ENCODE data around the gene ATP8B1. TPM values are rescaled to one million over a fixed set of nuclear protein-coding genes. Genes with fewer than 3 reads are reported as not detected.

ATP8B1 gene
- total and polyA plus RNA-seq, 2 of the 4 experiments (the other 2 are of a cell fraction) = 64.3 to 136 TPM

GRCh38 chr18:57801761-57802212 lies 1.3 kb downstream of the ATP8B1 start:
- Histone ChIP-seq H4K20me1 (ENCODE audit: insufficient read depth, low read length) (peaks cover 45% of the 10 kb centered on the region; the same call in 1 of the 2 replicates), H3K79me1 (ENCODE audit: low read depth in 1 of 2, low read length in 2 of 2) (peaks cover 16 to 52% of the 10 kb centered on the region in 2 experiments), H3K18ac (ENCODE audit: low read depth, low read length) (peak overlapping the region; percentile 59; the same call in 1 of the 2 replicates), H2BK5ac (ENCODE audit: low read depth, low read length, poor library complexity, severe bottlenecking) (peak overlapping the region; percentile 93), H3K9me3 (ENCODE audit: control insufficient read depth, insufficient read depth, low read length) (no peaks in the 10 kb centered on the region), H3K4me1 (ENCODE audit: control insufficient read depth, insufficient read depth, low read length) (peaks cover 13% of the 10 kb centered on the region), H3K4me2 (ENCODE audit: low read depth, low read length) (peak overlapping the region; percentile 86), H3K27me3 (ENCODE audit: control insufficient read depth, insufficient read depth, low read length) (no peaks in the 10 kb centered on the region), H3K9ac (ENCODE audit: low read depth, low read length) (peak overlapping the region; percentile 83), H2AK9ac (replicated peaks; ENCODE audit: low read depth, low read length, poor library complexity) (peak overlapping the region; percentile 97), H2AK5ac (ENCODE audit: low read depth, low read length) (peak overlapping the region; percentile 96), H2BK120ac (ENCODE audit: low read depth, low read length) (peak overlapping the region; percentile 71), H3K9me1 (ENCODE audit: insufficient read depth, low read length) (peaks cover 28% of the 10 kb centered on the region), H2BK15ac (ENCODE audit: low read depth, low read length) (peak overlapping the region; percentile 86; the same call in 1 of the 3 replicates), H3K14ac (replicated peaks; ENCODE audit: low read depth, low read length) (peak overlapping the region; percentile 97), H3K23ac (ENCODE audit: low read depth, low read length) (peak overlapping the region; percentile 99), H2BK20ac (ENCODE audit: low read depth, low read length) (0 out of 2 replicates have a peak overlapping the region, but pooled peaks have one; percentile 18), H3K4me3 (ENCODE audit: insufficient read depth, low read depth, low read length) (peak overlapping the region; percentile 95), H3K56ac (ENCODE audit: extremely low read depth, insufficient read depth, low read length) (peak overlapping the region; percentile 54), H2AFZ (replicated peaks; ENCODE audit: low read length, poor library complexity) (peak overlapping the region; percentile 82), H3K36me3 (ENCODE audit: control insufficient read depth, insufficient read depth, low read length) (no peaks in the 10 kb centered on the region), H4K91ac (ENCODE audit: insufficient read depth, low read depth, low read length) (peak overlapping the region; percentile 85), H3K27ac (ENCODE audit: insufficient read depth, low read length) (peak overlapping the region; percentile 77), H4K8ac (ENCODE audit: low read depth in 2 of 2, low read length in 2 of 2) (peak overlapping the region; percentile 70 to 88), H3K4ac (ENCODE audit: low read depth, low read length) (peak overlapping the region; percentile 95), H4K5ac (ENCODE audit: low read depth, low read length) (peak overlapping the region; percentile 40)
- 35% methylated on average over 4 of the region's 26 CpGs; no CpG with 5 or more reads in 1 of the 2 experiments for WGBS, 2 experiments (ENCODE audit: extremely low coverage in 2 of 2, insufficient read length in 1 of 2)
- ChIA-PET CTCF (no interaction called here), POLR2A (ENCODE audit: unreplicated experiment) (no interaction called here)
- dilution Hi-C loops (cut with HindIII; ENCODE audit: low sequenced_read_pairs, unreplicated experiment) (no loop called here), in situ Hi-C loops (cut with MboI; ENCODE audit: low sequenced_read_pairs) (no loop called here), intact Hi-C loops (cut with micrococcal nuclease) (loop anchor here (2.0 to 10.0 kb wide), 5 partner anchors 65 to 243 kb away; partner anchors contain the start of gene NEDD4L)
- TF ChIP-seq SMC3 (IDR thresholded peaks at IDR 0.05; ENCODE audit: low read depth, low read length) (no peak), CHD1 (IDR thresholded peaks at IDR 0.05; ENCODE audit: low read depth, low read length) (no peak), NFE2L2 (IDR thresholded peaks at IDR 0.05; ENCODE audit: low read depth, low read length) (no peak), POLR2A (IDR thresholded peaks at IDR 0.05; ENCODE audit: low read depth, low read length) (no peak), CEBPB (IDR thresholded peaks at IDR 0.05; ENCODE audit: low read depth, low read length) (no peak), RFX5 (IDR thresholded peaks at IDR 0.05; ENCODE audit: low read depth, low read length) (no peak), MAFK (IDR thresholded peaks at IDR 0.05; ENCODE audit: low read depth, low read length) (no peak)
- TF ChIP-seq, protein P1, sequence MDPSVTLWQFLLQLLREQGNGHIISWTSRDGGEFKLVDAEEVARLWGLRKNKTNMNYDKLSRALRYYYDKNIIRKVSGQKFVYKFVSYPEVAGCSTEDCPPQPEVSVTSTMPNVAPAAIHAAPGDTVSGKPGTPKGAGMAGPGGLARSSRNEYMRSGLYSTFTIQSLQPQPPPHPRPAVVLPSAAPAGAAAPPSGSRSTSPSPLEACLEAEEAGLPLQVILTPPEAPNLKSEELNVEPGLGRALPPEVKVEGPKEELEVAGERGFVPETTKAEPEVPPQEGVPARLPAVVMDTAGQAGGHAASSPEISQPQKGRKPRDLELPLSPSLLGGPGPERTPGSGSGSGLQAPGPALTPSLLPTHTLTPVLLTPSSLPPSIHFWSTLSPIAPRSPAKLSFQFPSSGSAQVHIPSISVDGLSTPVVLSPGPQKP (IDR thresholded peaks at IDR 0.05; ENCODE audit: borderline replicate concordance, low read depth, low read length) = no peak
- TF ChIP-seq, protein P2, sequence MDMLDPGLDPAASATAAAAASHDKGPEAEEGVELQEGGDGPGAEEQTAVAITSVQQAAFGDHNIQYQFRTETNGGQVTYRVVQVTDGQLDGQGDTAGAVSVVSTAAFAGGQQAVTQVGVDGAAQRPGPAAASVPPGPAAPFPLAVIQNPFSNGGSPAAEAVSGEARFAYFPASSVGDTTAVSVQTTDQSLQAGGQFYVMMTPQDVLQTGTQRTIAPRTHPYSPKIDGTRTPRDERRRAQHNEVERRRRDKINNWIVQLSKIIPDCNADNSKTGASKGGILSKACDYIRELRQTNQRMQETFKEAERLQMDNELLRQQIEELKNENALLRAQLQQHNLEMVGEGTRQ (IDR thresholded peaks at IDR 0.05; ENCODE audit: low read depth, low read length) = no peak
- TF ChIP-seq, protein P3, sequence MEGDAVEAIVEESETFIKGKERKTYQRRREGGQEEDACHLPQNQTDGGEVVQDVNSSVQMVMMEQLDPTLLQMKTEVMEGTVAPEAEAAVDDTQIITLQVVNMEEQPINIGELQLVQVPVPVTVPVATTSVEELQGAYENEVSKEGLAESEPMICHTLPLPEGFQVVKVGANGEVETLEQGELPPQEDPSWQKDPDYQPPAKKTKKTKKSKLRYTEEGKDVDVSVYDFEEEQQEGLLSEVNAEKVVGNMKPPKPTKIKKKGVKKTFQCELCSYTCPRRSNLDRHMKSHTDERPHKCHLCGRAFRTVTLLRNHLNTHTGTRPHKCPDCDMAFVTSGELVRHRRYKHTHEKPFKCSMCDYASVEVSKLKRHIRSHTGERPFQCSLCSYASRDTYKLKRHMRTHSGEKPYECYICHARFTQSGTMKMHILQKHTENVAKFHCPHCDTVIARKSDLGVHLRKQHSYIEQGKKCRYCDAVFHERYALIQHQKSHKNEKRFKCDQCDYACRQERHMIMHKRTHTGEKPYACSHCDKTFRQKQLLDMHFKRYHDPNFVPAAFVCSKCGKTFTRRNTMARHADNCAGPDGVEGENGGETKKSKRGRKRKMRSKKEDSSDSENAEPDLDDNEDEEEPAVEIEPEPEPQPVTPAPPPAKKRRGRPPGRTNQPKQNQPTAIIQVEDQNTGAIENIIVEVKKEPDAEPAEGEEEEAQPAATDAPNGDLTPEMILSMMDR (conservative IDR thresholded peaks at IDR 0.05; ENCODE audit: low read depth, low read length) = no peak
- DNase-seq (no peak), ATAC-seq (ENCODE audit: low read depth) (peak; percentile 4; the same call in 1 of the 2 replicates)
- no TSS peak for BruUV-seq (replicated peaks)
